ENCODE measurements around the gene IL18BP. TPM values are rescaled to one million over a fixed set of nuclear protein-coding genes. Genes with fewer than 3 reads are reported as not detected.
A peak's percentile ranks its signal among the peaks of the same experiment; 100 is the strongest.

The IL18BP gene
- total and polyA plus RNA-seq, 2 donors (not counting 1 experiment from before 2014, with no cell fraction given): 2.5 to 5.3 TPM

DNA sequence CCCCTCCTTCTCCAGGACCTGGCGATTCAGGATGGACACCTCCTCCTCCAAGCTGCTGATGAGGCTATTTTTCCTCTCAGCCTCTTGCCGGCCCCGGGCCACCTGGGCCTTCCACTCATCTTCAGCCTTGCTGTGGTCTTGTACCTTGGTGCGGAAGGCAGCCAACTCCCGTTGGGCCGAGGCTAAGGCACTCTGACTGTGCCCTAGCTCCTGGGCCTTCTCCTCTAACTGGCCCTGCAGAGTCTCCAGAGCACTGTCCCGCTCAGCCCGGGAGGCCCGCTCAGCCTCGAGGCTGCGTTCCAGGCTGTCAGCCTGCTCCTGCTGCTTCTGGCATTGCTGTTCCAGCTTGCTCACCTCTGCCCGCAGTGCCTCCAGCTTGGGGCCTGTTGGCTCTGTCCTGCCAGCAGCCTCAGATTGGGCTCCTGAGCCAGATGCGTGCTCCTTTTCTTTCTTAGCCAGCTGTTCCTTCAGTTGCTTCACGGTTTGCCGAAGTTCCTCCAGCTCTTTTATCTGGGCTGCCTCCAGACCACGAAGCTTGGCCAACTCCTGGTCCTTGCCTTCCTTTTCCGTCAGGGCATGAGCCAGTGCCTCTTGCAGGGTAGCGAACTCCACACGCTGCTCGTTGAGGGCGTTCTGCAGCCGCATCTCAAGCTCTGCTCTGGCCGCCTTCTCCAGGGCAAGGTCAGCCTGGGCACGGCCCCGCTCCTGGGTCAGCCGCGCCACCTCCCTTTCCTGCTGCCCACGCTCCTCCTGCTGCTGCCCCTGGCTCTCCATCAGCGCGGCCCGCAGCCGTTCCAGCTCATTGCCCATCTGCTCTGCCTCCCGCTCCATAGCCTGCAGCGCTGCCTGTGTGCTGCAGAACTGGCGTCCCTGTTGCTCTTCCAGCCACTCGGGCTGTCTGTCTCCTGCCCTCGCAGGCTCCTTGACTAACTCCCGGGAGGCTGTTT lies 15.3 kb downstream of the IL18BP start:
- Histone ChIP-seq H3K9ac (ENCODE audit: insufficient read depth, low read length) (no peak overlapping the region), H4K20me1 (ENCODE audit: control insufficient read depth, extremely low read depth, insufficient read depth, low read length) (no peaks in the 10 kb centered on the region), H3K4me3 (replicated peaks in 1 of 4; ENCODE audit: control extremely low read depth in 1 of 4, insufficient read depth in 1 of 4, low read depth in 3 of 4, low read length in 4 of 4) (no peak overlapping the region), H3K27me3 (ENCODE audit: control insufficient read depth, insufficient read depth, low read length) (no peaks in the 10 kb centered on the region), H3K4me1 (ENCODE audit: control insufficient read depth, extremely low read depth, insufficient read depth, low read length) (peaks cover 23% of the 10 kb centered on the region), H2AFZ (ENCODE audit: low read length) (no peak overlapping the region), H3K36me3 (ENCODE audit: control insufficient read depth, insufficient read depth, low read length) (peaks cover 69% of the 10 kb centered on the region), H3K27ac (ENCODE audit: insufficient read depth, low read length) (peak overlapping the region; percentile 34), H3K4me2 (ENCODE audit: extremely low read depth, insufficient read depth, low read length) (peak overlapping the region; percentile 73), H3K79me2 (ENCODE audit: control insufficient read depth, insufficient read depth, low read length) (peaks cover 17% of the 10 kb centered on the region), H3K9me3 (ENCODE audit: control insufficient read depth, insufficient read depth, low read depth, low read length) (no peaks in the 10 kb centered on the region)
- TF ChIP-seq, protein P1, sequence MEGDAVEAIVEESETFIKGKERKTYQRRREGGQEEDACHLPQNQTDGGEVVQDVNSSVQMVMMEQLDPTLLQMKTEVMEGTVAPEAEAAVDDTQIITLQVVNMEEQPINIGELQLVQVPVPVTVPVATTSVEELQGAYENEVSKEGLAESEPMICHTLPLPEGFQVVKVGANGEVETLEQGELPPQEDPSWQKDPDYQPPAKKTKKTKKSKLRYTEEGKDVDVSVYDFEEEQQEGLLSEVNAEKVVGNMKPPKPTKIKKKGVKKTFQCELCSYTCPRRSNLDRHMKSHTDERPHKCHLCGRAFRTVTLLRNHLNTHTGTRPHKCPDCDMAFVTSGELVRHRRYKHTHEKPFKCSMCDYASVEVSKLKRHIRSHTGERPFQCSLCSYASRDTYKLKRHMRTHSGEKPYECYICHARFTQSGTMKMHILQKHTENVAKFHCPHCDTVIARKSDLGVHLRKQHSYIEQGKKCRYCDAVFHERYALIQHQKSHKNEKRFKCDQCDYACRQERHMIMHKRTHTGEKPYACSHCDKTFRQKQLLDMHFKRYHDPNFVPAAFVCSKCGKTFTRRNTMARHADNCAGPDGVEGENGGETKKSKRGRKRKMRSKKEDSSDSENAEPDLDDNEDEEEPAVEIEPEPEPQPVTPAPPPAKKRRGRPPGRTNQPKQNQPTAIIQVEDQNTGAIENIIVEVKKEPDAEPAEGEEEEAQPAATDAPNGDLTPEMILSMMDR (conservative IDR thresholded peaks at IDR 0.05 in 1 of 2, IDR thresholded peaks at IDR 0.05 in 1 of 2; ENCODE audit: low read depth in 1 of 2, low read length in 2 of 2): no peak
- no peak for TF ChIP-seq EZH2 (IDR thresholded peaks at IDR 0.05; ENCODE audit: low read length, missing control alignments)
- peak; percentile 44 to 49 for DNase-seq (ENCODE audit: low read depth in 2 of 2)

DNA sequence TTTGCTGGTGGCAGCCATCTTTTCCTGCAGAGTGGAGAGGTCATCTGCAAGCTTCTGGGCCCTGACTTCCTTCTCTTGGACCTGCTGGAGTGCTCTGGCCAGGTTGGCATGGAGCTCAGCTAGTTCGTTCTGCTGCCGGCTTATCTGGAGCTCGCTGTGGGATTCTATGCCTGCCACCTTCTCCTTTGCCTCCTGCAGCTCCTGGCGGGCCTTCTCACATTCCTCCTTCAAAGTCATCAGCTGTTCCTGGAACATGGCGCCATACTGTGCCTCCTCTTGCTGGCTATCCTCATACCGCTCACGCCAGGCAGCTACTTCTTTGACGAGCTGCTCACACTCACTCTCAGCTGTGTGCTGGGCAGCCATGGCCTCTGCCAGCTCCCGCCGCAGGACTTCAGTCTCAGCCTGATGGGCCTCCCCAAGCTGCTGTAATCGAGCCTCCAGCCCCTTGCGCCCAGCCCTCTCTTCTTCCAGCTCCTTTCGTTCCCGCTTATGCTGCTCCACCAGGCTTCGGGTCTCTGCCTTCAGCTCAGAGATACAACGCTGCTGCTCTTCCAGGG lies 16.1 kb downstream of the IL18BP start:
- DNase-seq (ENCODE audit: low read depth in 2 of 2): no peak
- Histone ChIP-seq H3K4me2 (ENCODE audit: extremely low read depth, insufficient read depth, low read length) (no peak overlapping the region), H2AFZ (ENCODE audit: low read length) (no peak overlapping the region), H3K36me3 (ENCODE audit: control insufficient read depth, insufficient read depth, low read length) (peaks cover 66% of the 10 kb centered on the region), H4K20me1 (ENCODE audit: control insufficient read depth, extremely low read depth, insufficient read depth, low read length) (no peaks in the 10 kb centered on the region), H3K4me3 (replicated peaks in 1 of 4; ENCODE audit: control extremely low read depth in 1 of 4, insufficient read depth in 1 of 4, low read depth in 3 of 4, low read length in 4 of 4) (no peak overlapping the region), H3K27ac (ENCODE audit: insufficient read depth, low read length) (peak overlapping the region; percentile 14), H3K4me1 (ENCODE audit: control insufficient read depth, extremely low read depth, insufficient read depth, low read length) (peaks cover 23% of the 10 kb centered on the region), H3K79me2 (ENCODE audit: control insufficient read depth, insufficient read depth, low read length) (peaks cover 17% of the 10 kb centered on the region), H3K9me3 (ENCODE audit: control insufficient read depth, insufficient read depth, low read depth, low read length) (no peaks in the 10 kb centered on the region), H3K9ac (ENCODE audit: insufficient read depth, low read length) (no peak overlapping the region), H3K27me3 (ENCODE audit: control insufficient read depth, insufficient read depth, low read length) (no peaks in the 10 kb centered on the region)
- no peak for TF ChIP-seq EZH2 (IDR thresholded peaks at IDR 0.05; ENCODE audit: low read length, missing control alignments)
- TF ChIP-seq, protein P1 (conservative IDR thresholded peaks at IDR 0.05 in 1 of 2, IDR thresholded peaks at IDR 0.05 in 1 of 2; ENCODE audit: low read depth in 1 of 2, low read length in 2 of 2): no peak

DNA sequence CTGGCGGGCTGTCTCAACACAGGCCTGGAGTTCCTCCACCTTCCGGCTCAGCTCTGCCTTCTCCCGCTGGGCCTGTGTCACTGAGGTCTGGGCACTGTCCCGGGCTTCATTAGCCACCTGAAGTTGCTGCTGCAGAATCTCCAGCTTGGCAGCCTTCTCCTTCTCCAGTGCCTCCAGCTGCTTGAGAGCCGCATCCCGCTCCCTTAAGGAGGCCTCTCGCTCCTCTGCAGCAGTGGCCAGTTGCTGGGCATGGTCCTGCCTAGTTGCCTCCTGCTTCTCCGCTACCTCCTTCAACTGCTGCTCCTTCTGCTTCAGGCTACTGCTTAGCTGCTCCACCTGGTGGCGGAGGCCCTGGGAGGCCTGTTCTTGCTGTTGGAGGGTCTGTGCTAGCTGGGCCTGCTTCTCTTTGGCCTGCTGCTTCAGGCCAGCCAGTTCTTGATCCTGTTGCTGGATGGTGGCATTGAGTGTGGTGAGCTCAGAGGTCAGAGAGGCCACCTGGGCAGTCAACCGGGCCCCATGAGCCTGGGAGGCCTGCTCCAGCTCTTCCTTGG lies 16.9 kb downstream of the IL18BP start:
- Histone ChIP-seq H3K9me3 (ENCODE audit: control insufficient read depth, insufficient read depth, low read depth, low read length) (no peaks in the 10 kb centered on the region), H3K27ac (ENCODE audit: insufficient read depth, low read length) (no peak overlapping the region), H3K79me2 (ENCODE audit: control insufficient read depth, insufficient read depth, low read length) (peaks cover 17% of the 10 kb centered on the region), H3K4me1 (ENCODE audit: control insufficient read depth, extremely low read depth, insufficient read depth, low read length) (peaks cover 23% of the 10 kb centered on the region), H3K4me2 (ENCODE audit: extremely low read depth, insufficient read depth, low read length) (no peak overlapping the region), H4K20me1 (ENCODE audit: control insufficient read depth, extremely low read depth, insufficient read depth, low read length) (no peaks in the 10 kb centered on the region), H3K4me3 (replicated peaks in 1 of 4; ENCODE audit: control extremely low read depth in 1 of 4, insufficient read depth in 1 of 4, low read depth in 3 of 4, low read length in 4 of 4) (no peak overlapping the region), H2AFZ (ENCODE audit: low read length) (no peak overlapping the region), H3K9ac (ENCODE audit: insufficient read depth, low read length) (no peak overlapping the region), H3K36me3 (ENCODE audit: control insufficient read depth, insufficient read depth, low read length) (peaks cover 63% of the 10 kb centered on the region), H3K27me3 (ENCODE audit: control insufficient read depth, insufficient read depth, low read length) (no peaks in the 10 kb centered on the region)
- DNase-seq (ENCODE audit: low read depth in 2 of 2): peak; percentile 19 to 29
- TF ChIP-seq, protein P1 (conservative IDR thresholded peaks at IDR 0.05 in 1 of 2, IDR thresholded peaks at IDR 0.05 in 1 of 2; ENCODE audit: low read depth in 1 of 2, low read length in 2 of 2): peak; percentile 26 to 39
- no peak for TF ChIP-seq EZH2 (IDR thresholded peaks at IDR 0.05; ENCODE audit: low read length, missing control alignments)
